HUES48 (cell line): ENCODE measurements around the gene ATP9A.
"Not testable (repeated sequence)": the region's sequence is repeated elsewhere in the genome, so short reads cannot be mapped to it uniquely, and the experiment has no call there.

Experiments used
- H3K27ac ChIP-seq: one replicate; pipeline ENCODE4 v1.7.0; 2013; ENCODE audit warnings: low read depth, low read length, inconsistent platforms
- H3K27me3 ChIP-seq: 2 replicates; pipeline ENCODE4 v1.6.1; 2013; ENCODE audit warnings: mild to moderate bottlenecking, low read length; ENCODE audit not compliant: control insufficient read depth, insufficient read depth
- H3K36me3 ChIP-seq: 2 replicates; pipeline ENCODE4 v1.6.1; 2013; ENCODE audit warnings: low read length; ENCODE audit not compliant: control insufficient read depth, insufficient read depth
- H3K4me1 ChIP-seq: 2 replicates; pipeline ENCODE4 v1.6.1; 2013; ENCODE audit warnings: mild to moderate bottlenecking, low read length; ENCODE audit not compliant: control insufficient read depth, insufficient read depth
- H3K4me3 ChIP-seq: 2 replicates; pipeline ENCODE4 v1.5.1; 2013; ENCODE audit warnings: mild to moderate bottlenecking, low read depth, low read length
- H3K9ac ChIP-seq: 2 replicates; pipeline ENCODE4 v1.6.1; 2013; ENCODE audit warnings: mild to moderate bottlenecking, low read depth, low read length, moderate library complexity
- H3K9me3 ChIP-seq: 2 replicates; pipeline ENCODE4 v1.6.1; 2013; ENCODE audit warnings: low read length; ENCODE audit not compliant: control insufficient read depth, insufficient read depth

Gene ATP9A

GRCh38 chr20:51750770-51751388 is 17.3 kb downstream of the ATP9A start:
- Histone ChIP-seq H3K4me1 (no peaks in the 10 kb centered on the region), H3K27ac (no peak overlapping the region), H3K9ac (no peak overlapping the region), H3K4me3 (no peak overlapping the region), H3K27me3 (no peaks in the 10 kb centered on the region), H3K9me3 (no peaks in the 10 kb centered on the region), H3K36me3 (no peaks in the 10 kb centered on the region)

GRCh38 chr20:51750037-51750769 is 18.0 kb downstream of the ATP9A start:
- Histone ChIP-seq H3K36me3 (no peaks in the 10 kb centered on the region), H3K27ac (no peak overlapping the region), H3K9ac (no peak overlapping the region), H3K27me3 (no peaks in the 10 kb centered on the region), H3K4me3 (no peak overlapping the region), H3K4me1 (no peaks in the 10 kb centered on the region), H3K9me3 (no peaks in the 10 kb centered on the region)

GRCh38 chr20:51749674-51750036 is 18.5 kb downstream of the ATP9A start:
- Histone ChIP-seq H3K4me3 (no peak overlapping the region), H3K36me3 (no peaks in the 10 kb centered on the region), H3K4me1 (no peaks in the 10 kb centered on the region), H3K9ac (no peak overlapping the region), H3K9me3 (no peaks in the 10 kb centered on the region), H3K27me3 (no peaks in the 10 kb centered on the region), H3K27ac (no peak overlapping the region)

GRCh38 chr20:51747182-51747911 is 20.8 kb downstream of the ATP9A start:
- Histone ChIP-seq H3K9ac (no peak overlapping the region), H3K9me3 (no peaks in the 10 kb centered on the region), H3K27me3 (no peaks in the 10 kb centered on the region), H3K36me3 (no peaks in the 10 kb centered on the region), H3K27ac (no peak overlapping the region), H3K4me3 (no peak overlapping the region), H3K4me1 (no peaks in the 10 kb centered on the region)

GRCh38 chr20:51745804-51746203 is 22.4 kb downstream of the ATP9A start:
- Histone ChIP-seq H3K27me3 (no peaks in the 10 kb centered on the region), H3K36me3 (no peaks in the 10 kb centered on the region), H3K9ac (no peak overlapping the region), H3K27ac (no peak overlapping the region), H3K4me3 (no peak overlapping the region), H3K9me3 (no peaks in the 10 kb centered on the region), H3K4me1 (no peaks in the 10 kb centered on the region)

GRCh38 chr20:51740838-51741237 is 27.4 kb downstream of the ATP9A start:
- Histone ChIP-seq H3K27me3 (no peaks in the 10 kb centered on the region), H3K9ac (no peak overlapping the region), H3K4me1 (no peaks in the 10 kb centered on the region), H3K9me3 (no peaks in the 10 kb centered on the region), H3K27ac (no peak overlapping the region), H3K36me3 (no peaks in the 10 kb centered on the region), H3K4me3 (no peak overlapping the region)

- H3K27ac ChIP-seq, H3K36me3 ChIP-seq, H3K4me1 ChIP-seq, H3K4me3 ChIP-seq, H3K27me3 ChIP-seq, H3K9ac ChIP-seq, H3K9me3 ChIP-seq: not testable (repeated sequence)
Measured at GRCh38 chr20:51740308-51740707, 27.9 kb downstream of the ATP9A start.

- H3K4me1 ChIP-seq = no peaks in the 10 kb centered on the region
- H3K36me3 ChIP-seq = no peaks in the 10 kb centered on the region
- no peaks in the 10 kb centered on the region for H3K9me3 ChIP-seq
- no peaks in the 10 kb centered on the region for H3K27me3 ChIP-seq
- no peak overlapping the region for H3K4me3 ChIP-seq
- no peak overlapping the region for H3K27ac ChIP-seq
- no peak overlapping the region for H3K9ac ChIP-seq
Measured at GRCh38 chr20:51739722-51740249, 28.4 kb downstream of the ATP9A start.

- no peaks in the 10 kb centered on the region for H3K27me3 ChIP-seq
- H3K4me1 ChIP-seq = no peaks in the 10 kb centered on the region
- no peak overlapping the region for H3K27ac ChIP-seq
- no peak overlapping the region for H3K4me3 ChIP-seq
- H3K9ac ChIP-seq = no peak overlapping the region
- no peaks in the 10 kb centered on the region for H3K36me3 ChIP-seq
- H3K9me3 ChIP-seq = no peaks in the 10 kb centered on the region
Measured at GRCh38 chr20:51738877-51739447, 29.2 kb downstream of the ATP9A start.

GRCh38 chr20:51738261-51738660 is 29.9 kb downstream of the ATP9A start:
- H3K9me3 ChIP-seq, H3K4me1 ChIP-seq, H3K9ac ChIP-seq, H3K36me3 ChIP-seq, H3K27ac ChIP-seq, H3K27me3 ChIP-seq, H3K4me3 ChIP-seq: not testable (repeated sequence)

- Histone ChIP-seq H3K4me1 (no peaks in the 10 kb centered on the region), H3K27me3 (no peaks in the 10 kb centered on the region), H3K9me3 (no peaks in the 10 kb centered on the region), H3K9ac (no peak overlapping the region), H3K27ac (no peak overlapping the region), H3K36me3 (no peaks in the 10 kb centered on the region), H3K4me3 (no peak overlapping the region)
Measured at GRCh38 chr20:51736947-51737346, 31.2 kb downstream of the ATP9A start.
